Panc1 (cell line): Measurements from ENCODE around the gene ADPRHL1. TPM values are rescaled to one million over a fixed set of nuclear protein-coding genes. Genes with fewer than 3 reads are reported as not detected.

Experiments used
- ATAC-seq: fragments of 200-7000 bp; cut with Tn5 transposase; 2 replicates; pipeline ENCODE4 v1.9.1; 2020; ENCODE audit warnings: mild to moderate bottlenecking, moderate library complexity
- BruUV-seq: library from RNA; stranded (reverse); fragments of 400-500 nt; replicated peaks from 2 replicates; lab custom pipeline; 2021; lab: Mats Ljungman, UMichigan
- CTCF ChIA-PET: fragments of 300-600 bp; sonication (Branson Sonifier 250); formaldehyde crosslinking; loops from one replicate; lab custom pipeline; 2022; ENCODE audit warnings: antibody characterized with exemption; lab: Charles Lee
- POLR2A ChIA-PET: fragments of 300-600 bp; sonication (Branson Sonifier 250); formaldehyde crosslinking; loops from one replicate; lab custom pipeline; 2022; ENCODE audit warnings: antibody characterized with exemption; lab: Charles Lee
- DNase-seq: peaks from one replicate; pipeline ENCODE4 v3.0.0-alpha.2; 2010; ENCODE audit warnings: low read depth, low spot score
- H3K27ac ChIP-seq: 2 replicates; pipeline ENCODE4 v1.5.1; 2011; ENCODE audit warnings: mild to moderate bottlenecking, low read length, inconsistent platforms
- H3K27me3 ChIP-seq: fragments of 200-500 bp; sonication (Bioruptor generic); 2 replicates; pipeline ENCODE4 v1.6.0; 2014; ENCODE audit warnings: low read length, inconsistent platforms; ENCODE audit not compliant: control insufficient read depth, insufficient read depth
- H3K36me3 ChIP-seq: fragments of 200-500 bp; sonication (Bioruptor generic); 2 replicates; pipeline ENCODE4 v1.5.1; 2014; ENCODE audit warnings: inconsistent platforms, mild to moderate bottlenecking, low read length, moderate library complexity; ENCODE audit not compliant: control insufficient read depth, insufficient read depth
- H3K4me1 ChIP-seq: 2 replicates; pipeline ENCODE4 v1.5.1; 2011; ENCODE audit warnings: inconsistent platforms, mild to moderate bottlenecking, low read length, moderate library complexity; ENCODE audit not compliant: control insufficient read depth, insufficient read depth
- H3K4me3 ChIP-seq, 2 experiments: 2 replicates each; pipeline ENCODE4 v1.5.1; 2011 to 2012; ENCODE audit warnings: low read depth in 2 of 2, low read length in 2 of 2, mild to moderate bottlenecking in 2 of 2, inconsistent platforms in 1 of 2, moderate library complexity in 1 of 2
- H3K9me3 ChIP-seq: fragments of 200-500 bp; sonication (Bioruptor generic); 2 replicates; pipeline ENCODE4 v1.5.1; 2014; ENCODE audit warnings: low read depth, mild to moderate bottlenecking, inconsistent platforms, low read length, moderate library complexity; ENCODE audit not compliant: control insufficient read depth, insufficient read depth
- POLR2AphosphoS5 ChIP-seq: IDR thresholded peaks from 2 replicates; pipeline ENCODE4 v1.6.1; 2012; ENCODE audit warnings: mild to moderate bottlenecking, low read depth, low read length, moderate library complexity
- SIN3A ChIP-seq: IDR thresholded peaks from 2 replicates; pipeline ENCODE4 v1.6.1; 2012; ENCODE audit warnings: low read depth, mild to moderate bottlenecking, low read length, moderate library complexity, borderline replicate concordance; ENCODE audit not compliant: insufficient read depth
- TCF7L2 ChIP-seq: IDR thresholded peaks from 2 replicates; pipeline ENCODE4 v1.6.1; 2011; ENCODE audit warnings: mild to moderate bottlenecking, low read depth, low read length, inconsistent platforms
- in situ Hi-C: cut with HindIII; loops from 2 replicates; pipeline ENCODE4 v1.10.0; 2016; ENCODE audit warnings: low sequenced_read_pairs, low pct_unique_long_range_greater_than_20kb
- intact Hi-C: fragments of 100-400 bp; cut with micrococcal nuclease; formaldehyde crosslinking; loops from one replicate; pipeline ENCODE4 v1.10.0; 2022; ENCODE audit not compliant: unreplicated experiment
- total RNA-seq: library from RNA; stranded (reverse); gene quantifications from one replicate; pipeline ENCODE4 v1.2.1, GENCODE V29; 2021; ENCODE audit not compliant: unreplicated experiment
- TF ChIP-seq, protein P1 (sequence below): fragments of 450-650 bp; IDR thresholded peaks from 2 replicates; pipeline ENCODE4 v1.5.1; 2017; ENCODE audit warnings: mild to moderate bottlenecking
- TF ChIP-seq, protein P2 (sequence below), 2 experiments: IDR thresholded peaks; 2 replicates each; pipeline ENCODE4 v1.6.1; 2011 to 2012; ENCODE audit warnings: low read depth in 2 of 2, control low read depth in 1 of 2, low read length in 1 of 2, mild to moderate bottlenecking in 1 of 2, moderate library complexity in 1 of 2; ENCODE audit not compliant: insufficient read depth in 1 of 2

ADPRHL1 gene
- total RNA-seq, 1 experiment from 2014 or later: 4.8 TPM

GRCh38 chr13:113479179-113479578, 25.9 kb upstream of the ADPRHL1 start:
- Histone ChIP-seq H3K27ac (no peak overlapping the region), H3K27me3 (no peaks in the 10 kb centered on the region), H3K4me1 (no peaks in the 10 kb centered on the region), H3K36me3 (peaks cover 4% of the 10 kb centered on the region; the same call in 1 of the 2 replicates), H3K9me3 (no peaks in the 10 kb centered on the region), H3K4me3 (no peak overlapping the region)
- POLR2A ChIA-PET: interaction anchor here (0.5 kb wide), 1 partner anchor 14 kb away, joined by 4 read pairs; no protein-coding TSS in a partner anchor
- no TSS peak for BruUV-seq
- DNase-seq: no peak
- CTCF ChIA-PET: no interaction called here
- intact Hi-C loops: no loop called here
- TF ChIP-seq TCF7L2 (no peak), POLR2AphosphoS5 (no peak), SIN3A (no peak)
- TF ChIP-seq, protein P1, sequence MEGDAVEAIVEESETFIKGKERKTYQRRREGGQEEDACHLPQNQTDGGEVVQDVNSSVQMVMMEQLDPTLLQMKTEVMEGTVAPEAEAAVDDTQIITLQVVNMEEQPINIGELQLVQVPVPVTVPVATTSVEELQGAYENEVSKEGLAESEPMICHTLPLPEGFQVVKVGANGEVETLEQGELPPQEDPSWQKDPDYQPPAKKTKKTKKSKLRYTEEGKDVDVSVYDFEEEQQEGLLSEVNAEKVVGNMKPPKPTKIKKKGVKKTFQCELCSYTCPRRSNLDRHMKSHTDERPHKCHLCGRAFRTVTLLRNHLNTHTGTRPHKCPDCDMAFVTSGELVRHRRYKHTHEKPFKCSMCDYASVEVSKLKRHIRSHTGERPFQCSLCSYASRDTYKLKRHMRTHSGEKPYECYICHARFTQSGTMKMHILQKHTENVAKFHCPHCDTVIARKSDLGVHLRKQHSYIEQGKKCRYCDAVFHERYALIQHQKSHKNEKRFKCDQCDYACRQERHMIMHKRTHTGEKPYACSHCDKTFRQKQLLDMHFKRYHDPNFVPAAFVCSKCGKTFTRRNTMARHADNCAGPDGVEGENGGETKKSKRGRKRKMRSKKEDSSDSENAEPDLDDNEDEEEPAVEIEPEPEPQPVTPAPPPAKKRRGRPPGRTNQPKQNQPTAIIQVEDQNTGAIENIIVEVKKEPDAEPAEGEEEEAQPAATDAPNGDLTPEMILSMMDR: no peak
- TF ChIP-seq, protein P2, sequence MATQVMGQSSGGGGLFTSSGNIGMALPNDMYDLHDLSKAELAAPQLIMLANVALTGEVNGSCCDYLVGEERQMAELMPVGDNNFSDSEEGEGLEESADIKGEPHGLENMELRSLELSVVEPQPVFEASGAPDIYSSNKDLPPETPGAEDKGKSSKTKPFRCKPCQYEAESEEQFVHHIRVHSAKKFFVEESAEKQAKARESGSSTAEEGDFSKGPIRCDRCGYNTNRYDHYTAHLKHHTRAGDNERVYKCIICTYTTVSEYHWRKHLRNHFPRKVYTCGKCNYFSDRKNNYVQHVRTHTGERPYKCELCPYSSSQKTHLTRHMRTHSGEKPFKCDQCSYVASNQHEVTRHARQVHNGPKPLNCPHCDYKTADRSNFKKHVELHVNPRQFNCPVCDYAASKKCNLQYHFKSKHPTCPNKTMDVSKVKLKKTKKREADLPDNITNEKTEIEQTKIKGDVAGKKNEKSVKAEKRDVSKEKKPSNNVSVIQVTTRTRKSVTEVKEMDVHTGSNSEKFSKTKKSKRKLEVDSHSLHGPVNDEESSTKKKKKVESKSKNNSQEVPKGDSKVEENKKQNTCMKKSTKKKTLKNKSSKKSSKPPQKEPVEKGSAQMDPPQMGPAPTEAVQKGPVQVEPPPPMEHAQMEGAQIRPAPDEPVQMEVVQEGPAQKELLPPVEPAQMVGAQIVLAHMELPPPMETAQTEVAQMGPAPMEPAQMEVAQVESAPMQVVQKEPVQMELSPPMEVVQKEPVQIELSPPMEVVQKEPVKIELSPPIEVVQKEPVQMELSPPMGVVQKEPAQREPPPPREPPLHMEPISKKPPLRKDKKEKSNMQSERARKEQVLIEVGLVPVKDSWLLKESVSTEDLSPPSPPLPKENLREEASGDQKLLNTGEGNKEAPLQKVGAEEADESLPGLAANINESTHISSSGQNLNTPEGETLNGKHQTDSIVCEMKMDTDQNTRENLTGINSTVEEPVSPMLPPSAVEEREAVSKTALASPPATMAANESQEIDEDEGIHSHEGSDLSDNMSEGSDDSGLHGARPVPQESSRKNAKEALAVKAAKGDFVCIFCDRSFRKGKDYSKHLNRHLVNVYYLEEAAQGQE (IDR thresholded peaks at IDR 0.05; ENCODE audit: insufficient read depth in 1 of 2, low read depth in 2 of 2, low read length in 1 of 2): no peak
- no peak for ATAC-seq
- in situ Hi-C loops: no loop called here

- ChIA-PET CTCF (no interaction called here), POLR2A (no interaction called here)
- intact Hi-C loops (no loop called here), in situ Hi-C loops (no loop called here)
- Histone ChIP-seq H3K4me3 (no peak overlapping the region), H3K4me1 (no peaks in the 10 kb centered on the region), H3K36me3 (peaks cover 4% of the 10 kb centered on the region; the same call in 1 of the 2 replicates), H3K27me3 (no peaks in the 10 kb centered on the region), H3K27ac (no peak overlapping the region), H3K9me3 (no peaks in the 10 kb centered on the region)
- DNase-seq (no peak), ATAC-seq (no peak)
- TF ChIP-seq TCF7L2 (no peak), POLR2AphosphoS5 (no peak), SIN3A (no peak)
- TF ChIP-seq, protein P1: no peak
- TF ChIP-seq, protein P2 (IDR thresholded peaks at IDR 0.05; ENCODE audit: insufficient read depth in 1 of 2, low read depth in 2 of 2, low read length in 1 of 2): no peak
- no TSS peak for BruUV-seq
Observed at GRCh38 chr13:113477724-113478123, 24.4 kb upstream of the ADPRHL1 start.
